Right cardiac atrium (tissue), 5 donors: ENCODE data around the gene TGM1. TPM values are rescaled to one million over a fixed set of nuclear protein-coding genes. Genes with fewer than 3 reads are reported as not detected.

Source experiments
- ATAC-seq, 2 donors: fragments of 200-7000 bp; cut with Tn5 transposase; one replicate each; pipeline versions ENCODE4 v1.8.0 to v1.9.1; 2020; ENCODE audit warnings: moderate library complexity in 2 of 2, mild to moderate bottlenecking in 1 of 2
- DNase-seq, 3 donors: peaks; one replicate each; pipeline ENCODE4 v3.0.0-alpha.2; 2020
- H3K27ac ChIP-seq: one replicate; pipeline ENCODE4 v1.5.1; 2013; ENCODE audit warnings: mild to moderate bottlenecking, low read length, control low read depth, moderate library complexity
- H3K27me3 ChIP-seq: one replicate; pipeline ENCODE4 v1.6.1; 2013; ENCODE audit not compliant: control insufficient read depth, insufficient read depth
- H3K4me1 ChIP-seq: one replicate; pipeline ENCODE4 v1.6.1; 2013; ENCODE audit warnings: low read length; ENCODE audit not compliant: control insufficient read depth, insufficient read depth
- H3K4me3 ChIP-seq: one replicate; pipeline ENCODE4 v1.5.1; 2013; ENCODE audit warnings: low read length, control low read depth
- H3K9me3 ChIP-seq: one replicate; pipeline ENCODE4 v1.6.1; 2013; ENCODE audit warnings: low read length; ENCODE audit not compliant: control insufficient read depth
- WGBS: extraction: QIAGEN DNeasy Blood & Tissue Kit; methylation state at CpG from one replicate; pipeline ENCODE4 v1.1.7; 2013; 5-methylcytosine and 5-hydroxymethylcytosine counted together
- intact Hi-C, 4 donors: fragments of 100-400 bp; cut with DNase I; formaldehyde crosslinking; loops; one replicate each; pipeline versions ENCODE4 v1.11.0 to v1.14.0; 2022 to 2023
- polyA plus RNA-seq: library from polyadenylated mRNA; stranded (reverse); fragments of 200-250 nt; gene quantifications from one replicate; pipeline ENCODE4 v1.2.3, GENCODE V29; 2013
- total RNA-seq, 4 donors: library from RNA; stranded (reverse); fragmentation: NEBNext Ultra II Directional; extraction: Animal tissue kit (Norgen Biotek cat#: 25700); gene quantifications; one replicate each; pipeline ENCODE4 v1.2.1, GENCODE V29; 2021
- donor health status: healthy with polysubstance abuse.
- donor health status: DM: no; HTN: yes; CAD: no.
- donor health status: DM: no; HTN: no; CAD: no.
- donor health status: DM: no; HTN: yes; CAD: no; lungs with severe emphysema.
- donor health status: DM: yes; HTN: yes; CAD: no.

TGM1 gene
- total and polyA plus RNA-seq, 5 donors: 0.16 to 2.0 (median 0.40) TPM

DNA sequence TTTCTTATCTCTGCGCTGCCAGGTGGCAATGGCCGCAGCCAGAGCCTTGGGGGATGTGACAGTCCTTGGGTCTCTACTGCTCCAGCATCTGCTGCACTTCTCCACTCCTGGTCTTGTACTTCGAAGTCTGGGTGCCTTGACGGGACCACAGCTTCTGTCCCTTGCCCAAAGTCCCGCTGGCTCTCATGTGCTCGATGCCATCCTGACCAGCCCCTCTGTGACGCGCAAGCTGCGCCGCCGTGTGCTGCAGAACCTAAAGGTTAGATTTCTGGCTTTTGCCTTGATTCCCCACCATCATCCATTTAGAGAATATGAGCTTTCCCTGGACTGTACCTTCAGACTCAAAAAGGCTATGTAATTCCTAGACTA, 41.0 kb upstream of the TGM1 start:
- ATAC-seq (no peak), DNase-seq (peak in 1 of 3 donors; percentile 17)
- no peak overlapping the region for H3K4me3 ChIP-seq
- H3K27ac ChIP-seq: no peak overlapping the region
- no peaks in the 10 kb centered on the region for H3K9me3 ChIP-seq
- intact Hi-C loops: no loop called here
- no peaks in the 10 kb centered on the region for H3K27me3 ChIP-seq
- whole genome bisulfite sequencing: 96% methylated on average over 11 of the region's 11 CpGs
- H3K4me1 ChIP-seq: peaks cover 7% of the 10 kb centered on the region

GRCh38 chr14:24300326-24300980, 37.5 kb upstream of the TGM1 start:
- Histone ChIP-seq H3K4me1 (peaks cover 10% of the 10 kb centered on the region), H3K4me3 (peak overlapping the region; percentile 87), H3K27me3 (no peaks in the 10 kb centered on the region), H3K27ac (no peak overlapping the region), H3K9me3 (no peaks in the 10 kb centered on the region)
- ATAC-seq (no peak), DNase-seq (peak in 1 of 3 donors; percentile 5)
- intact Hi-C loops: no loop called here
- WGBS: 27% methylated on average over 16 of the region's 16 CpGs

DNA sequence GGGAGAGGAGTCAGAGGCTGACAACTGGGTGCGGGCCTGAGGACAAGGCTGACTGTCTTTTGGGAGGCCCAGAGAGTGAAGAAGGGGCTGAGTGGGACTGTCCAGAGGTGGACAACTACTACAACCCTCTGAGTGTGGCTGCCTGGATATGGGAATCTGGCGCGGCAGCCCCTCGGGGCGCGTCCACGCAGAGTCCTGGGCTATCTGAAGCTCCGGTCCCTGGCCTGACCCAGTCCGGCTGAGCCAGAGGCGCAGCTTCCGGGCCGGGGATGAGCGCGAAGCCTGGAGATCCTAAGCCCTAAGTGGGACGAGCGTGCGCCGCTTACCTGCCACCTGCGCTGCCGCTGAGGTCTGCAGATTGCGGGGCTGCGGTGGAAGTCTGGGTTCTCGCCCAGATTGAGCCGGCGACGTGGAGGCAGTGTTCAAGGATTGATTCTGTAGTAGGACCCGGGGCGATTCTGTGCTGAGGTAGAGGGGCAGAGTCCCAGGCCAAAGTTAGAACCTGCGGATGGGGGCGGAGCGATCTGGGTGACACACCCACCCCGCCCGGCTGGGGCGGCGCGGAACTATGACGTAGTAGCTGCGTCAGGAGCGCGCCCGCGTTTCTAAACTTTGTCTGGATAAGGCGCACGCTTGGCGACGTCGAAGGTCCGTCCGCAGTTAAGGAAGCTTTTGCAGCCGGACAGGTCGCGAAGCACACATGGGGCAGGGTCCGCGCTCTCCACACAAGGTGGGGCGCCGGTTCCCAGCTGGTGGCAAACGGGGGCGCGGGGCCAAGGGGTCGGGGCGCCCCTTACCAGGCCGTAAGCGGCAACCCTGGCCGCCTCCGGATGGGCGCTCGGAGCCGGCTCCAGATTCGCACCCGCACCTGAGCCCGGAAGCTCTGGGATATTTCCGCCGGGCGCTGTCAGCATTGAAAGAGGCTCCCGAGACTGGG, 36.5 kb upstream of the TGM1 start, which contains the start of the genes DHRS1 and NOP9:
Gene DHRS1 (minus strand): TSS at position 526 of the 937 bp plus-strand sequence. CDS start 674 bp downstream, outside the sequence.
Gene NOP9 (plus strand): TSS at position 596 of the 937 bp plus-strand sequence. CDS start 105 bp downstream, at position 701.
- intact Hi-C loops: loop anchor here in 3 of 4 donors (5.0 to 10.0 kb wide), 3 partner anchors 52 to 57 kb away; partner anchors contain the start of gene TINF2 (in 2 of the 3)
- Histone ChIP-seq H3K4me1 (peaks cover 10% of the 10 kb centered on the region), H3K9me3 (no peaks in the 10 kb centered on the region), H3K27me3 (no peaks in the 10 kb centered on the region), H3K27ac (peak within 1 kb of the TSS; percentile 1), H3K4me3 (peak within 1 kb of the TSS; percentile 87)
- under 1% methylated on average over 75 of the region's 75 CpGs for WGBS
- DNase-seq: peak; percentile 91 to 97 (median 96)
- ATAC-seq: peak; percentile 91 to 92

DNA sequence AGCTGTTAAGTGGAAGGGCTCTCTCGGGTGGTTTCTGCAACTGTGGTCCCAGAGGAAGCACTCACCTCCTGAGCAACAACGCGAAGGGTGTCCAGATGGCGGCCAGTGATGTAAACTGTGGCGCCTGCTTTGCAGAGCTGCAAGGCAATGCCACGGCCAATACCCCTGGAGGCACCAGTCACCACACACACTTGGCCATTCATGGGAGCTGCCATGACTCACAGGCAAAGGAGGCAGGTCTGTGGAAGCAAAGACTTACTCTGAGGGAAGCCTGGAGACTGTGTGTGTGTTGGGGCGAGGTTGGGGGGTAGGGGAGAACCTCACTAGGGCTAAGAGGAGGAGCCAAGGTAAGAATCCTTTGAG, 35.9 kb upstream of the TGM1 start:
- H3K27me3 ChIP-seq: no peaks in the 10 kb centered on the region
- H3K27ac ChIP-seq: no peak overlapping the region
- peak in 1 of 3 donors; percentile 41 for DNase-seq
- peak overlapping the region; percentile 87 for H3K4me3 ChIP-seq
- peak in 1 of 2 donors; percentile 5 for ATAC-seq
- intact Hi-C loops: loop anchor here in 3 of 4 donors (5.0 to 10.0 kb wide), 3 partner anchors 52 to 57 kb away; partner anchors contain the start of gene TINF2 (in 2 of the 3)
- H3K9me3 ChIP-seq: no peaks in the 10 kb centered on the region
- 52% methylated on average over 7 of the region's 7 CpGs for WGBS
- H3K4me1 ChIP-seq: peaks cover 10% of the 10 kb centered on the region

- no peak for DNase-seq
- Histone ChIP-seq H3K4me3 (no peak overlapping the region), H3K27me3 (no peaks in the 10 kb centered on the region), H3K27ac (no peak overlapping the region), H3K9me3 (no peaks in the 10 kb centered on the region), H3K4me1 (peaks cover 10% of the 10 kb centered on the region)
- no peak for ATAC-seq
- intact Hi-C loops: loop anchor here (2.0 to 10.0 kb wide), 4 partner anchors 50 to 55 kb away; partner anchors contain the start of gene TINF2 (in 3 of the 4)
- 50% methylated on average over 5 of the region's 5 CpGs for WGBS
These were observed 34.4 kb upstream of the TGM1 start for GRCh38 chr14:24297190-24297964.

DNA sequence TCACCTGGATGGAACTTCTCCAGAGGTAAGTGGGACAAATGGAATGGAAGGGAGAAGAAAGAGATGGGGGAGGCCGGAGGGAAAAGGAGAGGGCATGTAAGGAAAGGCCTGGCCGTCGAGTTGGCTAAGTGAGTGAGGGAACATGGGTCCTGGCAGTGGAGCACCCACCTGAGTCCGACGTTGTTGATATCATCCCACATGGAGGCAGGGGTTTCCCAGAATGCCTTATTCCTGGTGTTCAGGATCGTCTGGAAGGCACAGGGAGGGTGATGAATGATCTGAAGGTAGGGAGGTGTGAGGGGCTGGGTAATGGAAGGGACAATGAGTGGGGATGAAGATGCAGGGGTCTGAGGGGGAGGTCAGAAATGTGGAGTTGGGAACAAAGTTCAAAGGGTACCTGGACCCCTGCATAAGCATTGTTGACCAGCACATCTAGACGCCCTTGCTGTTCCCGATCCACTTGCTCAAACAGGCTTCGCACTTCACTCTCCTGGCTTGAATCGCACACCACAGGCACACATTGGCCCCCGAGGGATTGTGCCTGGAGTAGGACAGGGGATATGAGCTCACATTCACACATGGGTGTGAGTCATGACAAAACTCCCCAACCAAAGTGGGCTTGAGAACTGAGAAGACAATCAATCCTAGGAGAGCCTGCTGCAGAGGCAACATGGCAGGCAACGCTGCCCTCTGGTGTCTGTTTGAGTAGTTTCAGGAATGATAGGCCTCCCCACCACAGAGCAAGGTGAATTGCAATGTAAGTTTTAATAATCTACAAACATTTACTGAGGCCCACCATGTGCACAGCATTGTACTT, 33.6 kb upstream of the TGM1 start:
- H3K4me3 ChIP-seq: no peak overlapping the region
- peaks cover 10% of the 10 kb centered on the region for H3K4me1 ChIP-seq
- 61% methylated on average over 12 of the region's 12 CpGs for WGBS
- intact Hi-C loops: loop anchor here (2.0 to 10.0 kb wide), 4 partner anchors 49 to 54 kb away; partner anchors contain the start of gene TINF2 (in 3 of the 4)
- DNase-seq: peak; percentile 59 to 76 (median 76)
- ATAC-seq: peak; percentile 51 to 54
- H3K27me3 ChIP-seq: no peaks in the 10 kb centered on the region
- no peak overlapping the region for H3K27ac ChIP-seq
- no peaks in the 10 kb centered on the region for H3K9me3 ChIP-seq

DNA sequence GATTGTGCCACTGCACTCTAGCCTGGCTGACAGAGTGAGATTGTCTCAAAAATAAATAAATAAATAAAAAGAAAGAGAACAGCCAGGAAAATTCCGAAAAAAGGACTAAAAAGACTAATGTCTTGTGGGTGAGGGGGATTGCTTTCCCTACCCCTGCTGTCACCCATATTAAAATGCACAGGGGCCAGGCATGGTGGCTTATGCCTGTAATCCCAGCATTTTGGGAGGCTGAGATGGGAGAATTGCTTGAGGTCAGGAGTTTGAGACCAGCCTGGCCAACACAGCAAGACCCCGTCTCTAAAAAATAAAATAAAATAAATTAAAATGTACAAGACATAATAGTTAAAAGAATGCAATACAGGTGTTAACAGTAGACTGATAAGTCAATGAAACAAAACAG, 30.5 kb upstream of the TGM1 start:
- DNase-seq: no peak

GRCh38 chr14:24292118-24292807, 29.3 kb upstream of the TGM1 start:
- H3K9me3 ChIP-seq: no peaks in the 10 kb centered on the region
- no peak overlapping the region for H3K27ac ChIP-seq
- intact Hi-C loops: loop anchor here in 1 of 4 donors (10.0 kb wide), 1 partner anchor 47 kb away; the partner anchor contains the start of gene TINF2
- peak in 1 of 3 donors; percentile 29 for DNase-seq
- no peaks in the 10 kb centered on the region for H3K27me3 ChIP-seq
- H3K4me3 ChIP-seq: no peak overlapping the region
- ATAC-seq: no peak
- no peaks in the 10 kb centered on the region for H3K4me1 ChIP-seq
- WGBS: 94% methylated on average over 11 of the region's 11 CpGs

More for the DNA sequence above, 30.5 kb upstream of the TGM1 start:
- Histone ChIP-seq H3K4me3 (no peak overlapping the region), H3K9me3 (no peaks in the 10 kb centered on the region), H3K27ac (no peak overlapping the region), H3K4me1 (no peaks in the 10 kb centered on the region), H3K27me3 (no peaks in the 10 kb centered on the region)
- intact Hi-C loops: loop anchor here in 1 of 4 donors (10.0 kb wide), 1 partner anchor 49 kb away; the partner anchor contains the start of gene TINF2
- no peak for ATAC-seq
- 97% methylated on average over 2 of the region's 2 CpGs for WGBS

DNA sequence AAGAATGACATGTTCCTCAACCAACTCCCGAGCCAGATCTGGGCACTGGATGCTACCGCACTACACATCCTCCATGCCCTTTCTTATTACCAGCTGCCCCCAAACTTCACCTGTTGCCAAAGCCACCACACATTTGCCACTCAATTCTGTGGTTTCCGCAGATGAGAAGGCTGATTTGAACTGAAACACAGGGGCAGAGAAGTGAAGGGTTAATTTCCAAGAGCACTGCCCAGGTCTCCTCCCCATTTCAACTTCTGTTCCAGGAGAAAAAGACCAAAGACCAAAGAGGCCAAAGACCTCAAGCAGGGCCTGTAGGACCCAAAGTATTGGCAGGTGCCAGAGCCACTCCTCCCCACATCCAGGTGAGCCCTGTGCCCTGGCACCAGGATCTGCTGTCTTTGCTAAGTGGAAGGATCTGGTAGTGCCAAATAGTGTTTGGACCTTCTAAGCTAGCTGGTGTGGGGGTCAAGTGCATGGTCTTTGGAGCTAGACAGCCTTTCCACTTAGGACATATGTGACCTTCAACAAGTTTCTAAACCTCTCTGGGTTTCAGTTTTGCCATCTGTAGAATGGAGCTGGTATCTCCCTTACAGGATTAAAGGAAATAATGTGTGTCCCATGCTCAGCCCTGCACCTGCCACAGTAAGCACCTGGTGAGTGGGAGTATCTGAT, 28.6 kb upstream of the TGM1 start:
- Histone ChIP-seq H3K27ac (no peak overlapping the region), H3K4me3 (no peak overlapping the region), H3K9me3 (no peaks in the 10 kb centered on the region), H3K27me3 (no peaks in the 10 kb centered on the region), H3K4me1 (no peaks in the 10 kb centered on the region)
- 93% methylated on average over 3 of the region's 3 CpGs for WGBS
- ATAC-seq (no peak), DNase-seq (peak in 1 of 3 donors; percentile 1)
- intact Hi-C loops: loop anchor here in 1 of 4 donors (10.0 kb wide), 1 partner anchor 47 kb away; the partner anchor contains the start of gene TINF2
